HepG2 (cell line): ENCODE measurements around the gene CCDC154. TPM values are rescaled to one million over a fixed set of nuclear protein-coding genes. Genes with fewer than 3 reads are reported as not detected.

Experiments
- HOXD1 ChIP-seq: sonication (generic); formaldehyde crosslinking; IDR thresholded peaks from 2 replicates; pipeline ENCODE4 v1.5.0; 2020; ENCODE audit warnings: missing genetic modification reagents
- JDP2 ChIP-seq: sonication (generic); formaldehyde crosslinking; IDR thresholded peaks from 2 replicates; pipeline ENCODE4 v1.8.1; 2022; ENCODE audit warnings: missing genetic modification reagents, borderline replicate concordance
- KMT2B ChIP-seq: IDR thresholded peaks from 2 replicates; pipeline ENCODE4 v1.6.1; 2016; ENCODE audit warnings: missing genetic modification reagents, missing compliant biosample characterization
- MAZ ChIP-seq, 2 experiments: sonication (generic) in 1 of 2; formaldehyde crosslinking in 1 of 2; IDR thresholded peaks; 2 replicates each; pipeline versions ENCODE4 v1.5.0 to v1.6.1; 2012 to 2020; ENCODE audit warnings: low read depth in 2 of 2, mild to moderate bottlenecking in 2 of 2, borderline replicate concordance in 1 of 2, improper control_type of control experiment in 1 of 2, low read length in 1 of 2, missing genetic modification reagents in 1 of 2, moderate library complexity in 1 of 2
- MED13 ChIP-seq: sonication (generic); formaldehyde crosslinking; IDR thresholded peaks from 2 replicates; pipeline ENCODE4 v1.5.0; 2020; ENCODE audit warnings: missing genetic modification reagents
- NR3C1 ChIP-seq: sonication (generic); formaldehyde crosslinking; IDR thresholded peaks from 2 replicates; pipeline ENCODE4 v1.4.0; 2020; ENCODE audit warnings: missing genetic modification reagents
- RELA ChIP-seq: sonication (generic); formaldehyde crosslinking; IDR thresholded peaks from 2 replicates; pipeline ENCODE4 v1.4.0; 2020; ENCODE audit warnings: missing genetic modification reagents
- SRF ChIP-seq: IDR thresholded peaks from 2 replicates; pipeline ENCODE4 v1.6.1; 2011; ENCODE audit warnings: mild to moderate bottlenecking, low read depth, low read length, moderate library complexity
- SRY ChIP-seq: sonication (generic); formaldehyde crosslinking; IDR thresholded peaks from 2 replicates; pipeline ENCODE4 v1.8.0; 2022; ENCODE audit warnings: mild to moderate bottlenecking, missing genetic modification reagents
- ZFP37 ChIP-seq: sonication (generic); formaldehyde crosslinking; IDR thresholded peaks from 2 replicates; pipeline ENCODE4 v1.4.0; 2020; ENCODE audit warnings: missing genetic modification reagents, borderline replicate concordance
- ZNF3 ChIP-seq: IDR thresholded peaks from 2 replicates; pipeline ENCODE4 v1.7.0; 2017; ENCODE audit warnings: inconsistent platforms
- ZNF530 ChIP-seq: sonication (generic); formaldehyde crosslinking; IDR thresholded peaks from 2 replicates; pipeline ENCODE4 v1.5.0; 2020; ENCODE audit warnings: low read depth, mild to moderate bottlenecking, missing genetic modification reagents
- ZNF747 ChIP-seq: sonication (generic); formaldehyde crosslinking; IDR thresholded peaks from 2 replicates; pipeline ENCODE4 v1.8.1; 2023; ENCODE audit warnings: missing genetic modification reagents, mild to moderate bottlenecking, borderline replicate concordance
- polyA plus RNA-seq, 8 experiments: library from polyadenylated mRNA; depleted of rRNA in 3 of 8; stranded (reverse) in 7 of 8; unstranded in 1 of 8; fragments of >200 nt; fragmentation: Illumina TruSeq in 4 of 8; extraction: Trizol in 4 of 8; gene quantifications; 2 replicates each; pipeline versions ENCODE4 v1.2.1 to v1.2.3, GENCODE V29; 2011 to 2016; ENCODE audit warnings: low read depth in 4 of 8, missing spikeins in 1 of 8, mixed read lengths in 1 of 8; ENCODE audit not compliant: insufficient read depth in 1 of 8
- total RNA-seq, 5 experiments: library from RNA; depleted of rRNA; stranded (reverse); fragments of >200 nt; fragmentation: Illumina TruSeq; extraction: Trizol; gene quantifications; 2 replicates each; pipeline ENCODE4 v1.2.3, GENCODE V29; 2016; ENCODE audit warnings: low read depth in 1 of 5
- TF ChIP-seq, protein P1 (sequence below): sonication (generic); formaldehyde crosslinking; IDR thresholded peaks from 2 replicates; pipeline ENCODE4 v1.4.0; 2020; ENCODE audit warnings: mild to moderate bottlenecking, low read depth, missing genetic modification reagents
- TF ChIP-seq, protein P2 (sequence below): IDR thresholded peaks from 2 replicates; pipeline ENCODE4 v1.6.1; 2016; ENCODE audit warnings: missing genetic modification reagents, missing compliant biosample characterization
- TF ChIP-seq, protein P3 (sequence below): sonication (generic); formaldehyde crosslinking; IDR thresholded peaks from 2 replicates; pipeline ENCODE4 v1.8.0; 2022; ENCODE audit warnings: mild to moderate bottlenecking, missing genetic modification reagents, borderline replicate concordance
- TF ChIP-seq, protein P4 (sequence below): IDR thresholded peaks from 2 replicates; pipeline ENCODE4 v1.6.1; 2018; ENCODE audit warnings: missing genetic modification reagents
- TF ChIP-seq, protein P5 (sequence below): sonication (generic); formaldehyde crosslinking; IDR thresholded peaks from 2 replicates; pipeline ENCODE4 v1.4.0; 2020; ENCODE audit warnings: low read depth, mild to moderate bottlenecking, missing genetic modification reagents
- TF ChIP-seq, protein P6 (sequence below): sonication (generic); formaldehyde crosslinking; IDR thresholded peaks from 2 replicates; pipeline ENCODE4 v1.4.0; 2020; ENCODE audit warnings: missing genetic modification reagents

Gene CCDC154
- total and polyA plus RNA-seq, 2 of the 13 experiments (the other 11 are each of a cell fraction or from before 2014, with no cell fraction given) = 0.92 to 1.5 TPM

DNA sequence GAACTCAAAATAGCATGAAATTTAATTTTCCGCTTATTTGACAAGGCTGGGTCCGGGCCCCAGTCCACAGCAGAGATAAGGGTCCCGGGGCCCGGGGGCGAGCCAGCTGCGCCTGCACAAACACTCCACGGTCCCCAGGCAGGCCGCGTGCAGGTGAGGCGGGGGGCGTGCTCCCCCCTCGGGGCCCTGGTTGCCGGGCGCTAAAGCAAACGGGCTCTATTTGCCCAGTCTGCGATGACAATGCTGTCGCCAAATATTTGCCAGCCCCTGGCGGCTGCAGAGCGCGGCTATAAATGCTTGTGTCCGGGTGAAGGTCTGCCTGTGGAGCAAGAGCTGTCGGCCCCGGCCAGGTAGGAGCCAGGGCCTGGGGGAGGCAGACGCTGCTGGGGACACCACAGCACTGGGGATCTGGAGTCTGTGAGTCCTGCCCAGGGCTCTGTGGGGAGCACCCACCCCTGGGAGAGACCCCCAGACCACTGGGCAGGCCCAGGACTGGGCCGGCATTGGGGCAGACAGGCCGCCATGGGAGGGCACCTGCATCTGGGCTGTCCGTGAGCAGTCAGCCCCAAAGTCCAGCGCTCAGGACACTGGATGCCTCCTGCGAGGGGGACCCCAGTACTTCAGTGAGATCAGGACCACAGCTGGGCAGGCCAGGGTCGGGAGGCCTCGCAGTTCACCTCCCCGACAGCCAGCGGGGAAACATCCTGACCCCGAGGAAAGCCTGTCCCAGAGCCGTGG, 13.4 kb downstream of the CCDC154 start, which contains the start of gene PERCC1 (continued):
- no peak for TF ChIP-seq ZFP37 (CRISPR knock-in tag)
- TF ChIP-seq KMT2B (CRISPR knock-in tag) = no peak
- TF ChIP-seq, protein P1, sequence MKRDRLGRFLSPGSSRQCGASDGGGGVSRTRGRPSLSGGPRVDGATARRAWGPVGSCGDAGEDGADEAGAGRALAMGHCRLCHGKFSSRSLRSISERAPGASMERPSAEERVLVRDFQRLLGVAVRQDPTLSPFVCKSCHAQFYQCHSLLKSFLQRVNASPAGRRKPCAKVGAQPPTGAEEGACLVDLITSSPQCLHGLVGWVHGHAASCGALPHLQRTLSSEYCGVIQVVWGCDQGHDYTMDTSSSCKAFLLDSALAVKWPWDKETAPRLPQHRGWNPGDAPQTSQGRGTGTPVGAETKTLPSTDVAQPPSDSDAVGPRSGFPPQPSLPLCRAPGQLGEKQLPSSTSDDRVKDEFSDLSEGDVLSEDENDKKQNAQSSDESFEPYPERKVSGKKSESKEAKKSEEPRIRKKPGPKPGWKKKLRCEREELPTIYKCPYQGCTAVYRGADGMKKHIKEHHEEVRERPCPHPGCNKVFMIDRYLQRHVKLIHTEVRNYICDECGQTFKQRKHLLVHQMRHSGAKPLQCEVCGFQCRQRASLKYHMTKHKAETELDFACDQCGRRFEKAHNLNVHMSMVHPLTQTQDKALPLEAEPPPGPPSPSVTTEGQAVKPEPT = 0 out of 2 replicates have a peak, but pooled peaks have one; percentile 63
- TF ChIP-seq, protein P2, sequence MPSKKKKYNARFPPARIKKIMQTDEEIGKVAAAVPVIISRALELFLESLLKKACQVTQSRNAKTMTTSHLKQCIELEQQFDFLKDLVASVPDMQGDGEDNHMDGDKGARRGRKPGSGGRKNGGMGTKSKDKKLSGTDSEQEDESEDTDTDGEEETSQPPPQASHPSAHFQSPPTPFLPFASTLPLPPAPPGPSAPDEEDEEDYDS (CRISPR knock-in tag) = peak; percentile 62; the same call in 1 of the 2 replicates
- TF ChIP-seq MED13 (CRISPR knock-in tag) = no peak
- TF ChIP-seq SRF = peak; percentile 26; the same call in 1 of the 2 replicates
- no peak for TF ChIP-seq RELA
- no peak for TF ChIP-seq SRY (CRISPR knock-in tag)
- TF ChIP-seq, protein P3, sequence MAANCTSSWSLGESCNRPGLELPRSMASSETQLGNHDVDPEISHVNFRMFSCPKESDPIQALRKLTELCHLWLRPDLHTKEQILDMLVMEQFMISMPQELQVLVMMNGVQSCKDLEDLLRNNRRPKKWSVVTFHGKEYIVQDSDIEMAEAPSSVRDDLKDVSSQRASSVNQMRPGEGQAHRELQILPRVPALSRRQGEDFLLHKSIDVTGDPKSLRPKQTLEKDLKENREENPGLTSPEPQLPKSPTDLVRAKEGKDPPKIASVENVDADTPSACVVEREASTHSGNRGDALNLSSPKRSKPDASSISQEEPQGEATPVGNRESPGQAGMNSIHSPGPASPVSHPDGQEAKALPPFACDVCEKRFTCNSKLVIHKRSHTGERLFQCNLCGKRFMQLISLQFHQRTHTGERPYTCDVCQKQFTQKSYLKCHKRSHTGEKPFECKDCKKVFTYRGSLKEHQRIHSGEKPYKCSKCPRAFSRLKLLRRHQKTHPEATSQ (CRISPR knock-in tag) = no peak
- TF ChIP-seq, protein P4, sequence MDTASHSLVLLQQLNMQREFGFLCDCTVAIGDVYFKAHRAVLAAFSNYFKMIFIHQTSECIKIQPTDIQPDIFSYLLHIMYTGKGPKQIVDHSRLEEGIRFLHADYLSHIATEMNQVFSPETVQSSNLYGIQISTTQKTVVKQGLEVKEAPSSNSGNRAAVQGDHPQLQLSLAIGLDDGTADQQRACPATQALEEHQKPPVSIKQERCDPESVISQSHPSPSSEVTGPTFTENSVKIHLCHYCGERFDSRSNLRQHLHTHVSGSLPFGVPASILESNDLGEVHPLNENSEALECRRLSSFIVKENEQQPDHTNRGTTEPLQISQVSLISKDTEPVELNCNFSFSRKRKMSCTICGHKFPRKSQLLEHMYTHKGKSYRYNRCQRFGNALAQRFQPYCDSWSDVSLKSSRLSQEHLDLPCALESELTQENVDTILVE (CRISPR knock-in tag) = peak; percentile 78; the same call in 1 of the 2 replicates
- TF ChIP-seq, protein P5, sequence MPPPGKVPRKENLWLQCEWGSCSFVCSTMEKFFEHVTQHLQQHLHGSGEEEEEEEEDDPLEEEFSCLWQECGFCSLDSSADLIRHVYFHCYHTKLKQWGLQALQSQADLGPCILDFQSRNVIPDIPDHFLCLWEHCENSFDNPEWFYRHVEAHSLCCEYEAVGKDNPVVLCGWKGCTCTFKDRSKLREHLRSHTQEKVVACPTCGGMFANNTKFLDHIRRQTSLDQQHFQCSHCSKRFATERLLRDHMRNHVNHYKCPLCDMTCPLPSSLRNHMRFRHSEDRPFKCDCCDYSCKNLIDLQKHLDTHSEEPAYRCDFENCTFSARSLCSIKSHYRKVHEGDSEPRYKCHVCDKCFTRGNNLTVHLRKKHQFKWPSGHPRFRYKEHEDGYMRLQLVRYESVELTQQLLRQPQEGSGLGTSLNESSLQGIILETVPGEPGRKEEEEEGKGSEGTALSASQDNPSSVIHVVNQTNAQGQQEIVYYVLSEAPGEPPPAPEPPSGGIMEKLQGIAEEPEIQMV (CRISPR knock-in tag) = no peak
- no peak for TF ChIP-seq ZNF3 (CRISPR knock-in tag)
- peak; percentile 74; the same call in 1 of the 2 replicates for TF ChIP-seq ZNF747 (CRISPR knock-in tag)
- no peak for TF ChIP-seq HOXD1 (CRISPR knock-in tag)
- TF ChIP-seq MAZ (IDR thresholded peaks at IDR 0.05; ENCODE audit: borderline replicate concordance, low read depth, low read length) = 0 out of 2 replicates have a peak, but pooled peaks have one; percentile 16
- TF ChIP-seq MAZ (CRISPR knock-in tag; IDR thresholded peaks at IDR 0.05; ENCODE audit: low read depth) = peak; percentile 83
- TF ChIP-seq, protein P6, sequence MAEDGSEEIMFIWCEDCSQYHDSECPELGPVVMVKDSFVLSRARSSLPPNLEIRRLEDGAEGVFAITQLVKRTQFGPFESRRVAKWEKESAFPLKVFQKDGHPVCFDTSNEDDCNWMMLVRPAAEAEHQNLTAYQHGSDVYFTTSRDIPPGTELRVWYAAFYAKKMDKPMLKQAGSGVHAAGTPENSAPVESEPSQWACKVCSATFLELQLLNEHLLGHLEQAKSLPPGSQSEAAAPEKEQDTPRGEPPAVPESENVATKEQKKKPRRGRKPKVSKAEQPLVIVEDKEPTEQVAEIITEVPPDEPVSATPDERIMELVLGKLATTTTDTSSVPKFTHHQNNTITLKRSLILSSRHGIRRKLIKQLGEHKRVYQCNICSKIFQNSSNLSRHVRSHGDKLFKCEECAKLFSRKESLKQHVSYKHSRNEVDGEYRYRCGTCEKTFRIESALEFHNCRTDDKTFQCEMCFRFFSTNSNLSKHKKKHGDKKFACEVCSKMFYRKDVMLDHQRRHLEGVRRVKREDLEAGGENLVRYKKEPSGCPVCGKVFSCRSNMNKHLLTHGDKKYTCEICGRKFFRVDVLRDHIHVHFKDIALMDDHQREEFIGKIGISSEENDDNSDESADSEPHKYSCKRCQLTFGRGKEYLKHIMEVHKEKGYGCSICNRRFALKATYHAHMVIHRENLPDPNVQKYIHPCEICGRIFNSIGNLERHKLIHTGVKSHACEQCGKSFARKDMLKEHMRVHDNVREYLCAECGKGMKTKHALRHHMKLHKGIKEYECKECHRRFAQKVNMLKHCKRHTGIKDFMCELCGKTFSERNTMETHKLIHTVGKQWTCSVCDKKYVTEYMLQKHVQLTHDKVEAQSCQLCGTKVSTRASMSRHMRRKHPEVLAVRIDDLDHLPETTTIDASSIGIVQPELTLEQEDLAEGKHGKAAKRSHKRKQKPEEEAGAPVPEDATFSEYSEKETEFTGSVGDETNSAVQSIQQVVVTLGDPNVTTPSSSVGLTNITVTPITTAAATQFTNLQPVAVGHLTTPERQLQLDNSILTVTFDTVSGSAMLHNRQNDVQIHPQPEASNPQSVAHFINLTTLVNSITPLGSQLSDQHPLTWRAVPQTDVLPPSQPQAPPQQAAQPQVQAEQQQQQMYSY (CRISPR knock-in tag) = no peak
- TF ChIP-seq NR3C1 (CRISPR knock-in tag) = no peak
- no peak for TF ChIP-seq ZNF530 (CRISPR knock-in tag)
- no peak for TF ChIP-seq JDP2 (CRISPR knock-in tag)
